Body of pancreas (tissue), 4 donors: ENCODE measurements around the gene IFNA16.

Source experiments
- CTCF ChIP-seq, 7 experiments: fragments of 450-650 bp in 4 of 7; fragments of 200-600 bp in 3 of 7; sonication (generic) in 3 of 7; IDR thresholded peaks; one replicate each; pipeline ENCODE4 v1.5.1; 2016 to 2019; ENCODE audit warnings: antibody characterized with exemption in 7 of 7
- POLR2A ChIP-seq, 3 donors: fragments of 450-650 bp; IDR thresholded peaks; one replicate each; pipeline ENCODE4 v1.6.1; 2016; ENCODE audit warnings: antibody characterized with exemption in 3 of 3, mild to moderate bottlenecking in 2 of 3

DNA sequence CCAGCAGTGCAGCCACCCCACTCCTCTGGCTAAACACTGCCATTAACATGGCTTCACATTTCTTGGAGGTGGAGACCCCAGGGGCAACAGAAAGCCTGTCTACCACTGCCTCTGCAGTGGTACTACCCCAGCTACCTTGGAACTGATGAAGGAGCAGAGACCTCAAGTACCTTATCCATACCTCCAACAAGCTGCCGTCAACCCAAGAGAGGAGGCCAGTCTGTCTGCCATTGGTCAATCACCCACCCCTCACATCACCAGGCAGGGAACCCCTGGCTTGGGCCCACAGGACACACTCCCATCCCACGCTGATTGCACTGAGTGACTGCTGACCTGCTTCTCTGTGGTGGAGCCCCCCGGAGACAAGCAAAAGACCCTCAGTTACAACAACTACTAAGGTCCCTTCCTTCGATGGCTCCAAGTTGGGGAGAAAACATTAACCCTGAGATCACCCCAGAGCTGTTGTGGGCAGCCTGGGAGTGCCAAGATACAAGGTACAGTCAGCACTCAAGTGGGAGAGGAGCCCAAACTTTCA, 17.1 kb upstream of the IFNA16 start:
- TF ChIP-seq CTCF (IDR thresholded peaks at IDR 0.05) = no peak
- no peak for TF ChIP-seq POLR2A (IDR thresholded peaks at IDR 0.05)
